Measurements from ENCODE around the gene PIK3R3.
"Not testable (repeated sequence)": the region's sequence is repeated elsewhere in the genome, so short reads cannot be mapped to it uniquely, and the experiment has no call there.

PIK3R3 gene

GRCh38 chr1:46097149-46097472 lies 35.3 kb downstream of the PIK3R3 start:
- TF ChIP-seq, protein P1, sequence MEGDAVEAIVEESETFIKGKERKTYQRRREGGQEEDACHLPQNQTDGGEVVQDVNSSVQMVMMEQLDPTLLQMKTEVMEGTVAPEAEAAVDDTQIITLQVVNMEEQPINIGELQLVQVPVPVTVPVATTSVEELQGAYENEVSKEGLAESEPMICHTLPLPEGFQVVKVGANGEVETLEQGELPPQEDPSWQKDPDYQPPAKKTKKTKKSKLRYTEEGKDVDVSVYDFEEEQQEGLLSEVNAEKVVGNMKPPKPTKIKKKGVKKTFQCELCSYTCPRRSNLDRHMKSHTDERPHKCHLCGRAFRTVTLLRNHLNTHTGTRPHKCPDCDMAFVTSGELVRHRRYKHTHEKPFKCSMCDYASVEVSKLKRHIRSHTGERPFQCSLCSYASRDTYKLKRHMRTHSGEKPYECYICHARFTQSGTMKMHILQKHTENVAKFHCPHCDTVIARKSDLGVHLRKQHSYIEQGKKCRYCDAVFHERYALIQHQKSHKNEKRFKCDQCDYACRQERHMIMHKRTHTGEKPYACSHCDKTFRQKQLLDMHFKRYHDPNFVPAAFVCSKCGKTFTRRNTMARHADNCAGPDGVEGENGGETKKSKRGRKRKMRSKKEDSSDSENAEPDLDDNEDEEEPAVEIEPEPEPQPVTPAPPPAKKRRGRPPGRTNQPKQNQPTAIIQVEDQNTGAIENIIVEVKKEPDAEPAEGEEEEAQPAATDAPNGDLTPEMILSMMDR (conservative IDR thresholded peaks at IDR 0.05; ENCODE audit: control insufficient read depth, insufficient read depth, low read depth, low read length), result no peak
- DNase-seq (ENCODE audit: low read depth), result no peak
- H3K4me3 ChIP-seq (ENCODE audit: control insufficient read depth, low read depth, low read length), result no peak overlapping the region

DNA sequence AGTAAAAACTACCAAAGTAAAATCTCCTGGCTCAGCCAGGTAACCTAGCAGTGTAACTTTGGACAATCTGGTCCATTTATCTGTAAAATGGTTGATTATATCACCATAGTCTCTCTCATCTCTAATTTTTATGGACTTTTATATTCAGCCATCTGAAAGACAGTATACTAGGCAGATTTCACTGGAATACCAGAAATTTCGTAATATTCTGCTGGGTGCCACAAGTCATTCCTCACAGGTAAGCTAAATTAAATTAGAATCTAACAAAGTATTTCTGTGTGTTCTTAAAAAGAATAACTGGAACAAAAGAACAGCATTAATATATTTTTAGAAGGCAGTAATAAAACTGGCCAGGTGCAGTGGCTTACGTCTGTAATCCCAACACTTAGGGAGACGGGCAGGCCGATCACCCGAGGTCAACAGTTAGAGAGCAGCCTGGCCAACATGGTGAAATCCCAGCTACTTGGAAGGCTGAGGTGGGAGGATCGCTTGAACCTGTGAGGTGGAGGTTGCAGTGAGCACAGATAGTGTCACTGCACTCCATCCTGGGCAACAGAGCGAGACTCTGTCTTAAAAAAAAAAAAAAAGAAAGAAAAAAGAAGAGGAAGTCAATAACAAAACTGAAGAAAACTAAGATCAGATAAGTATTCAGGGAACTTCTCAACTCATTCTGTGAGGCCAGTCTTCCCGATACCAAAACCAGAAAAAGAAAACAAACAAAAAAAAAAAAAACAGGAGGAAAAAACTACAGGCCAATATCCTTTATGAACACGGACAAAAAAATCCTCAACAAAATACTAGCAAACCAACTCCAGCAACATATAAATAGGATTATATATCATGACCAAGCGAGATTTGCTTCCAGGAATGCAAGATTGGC lies 35.9 kb downstream of the PIK3R3 start:
- no peak for DNase-seq (ENCODE audit: low read depth)
- H3K4me3 ChIP-seq (ENCODE audit: control insufficient read depth, low read depth, low read length), result no peak overlapping the region
- TF ChIP-seq, protein P1 (conservative IDR thresholded peaks at IDR 0.05; ENCODE audit: control insufficient read depth, insufficient read depth, low read depth, low read length), result no peak

DNA sequence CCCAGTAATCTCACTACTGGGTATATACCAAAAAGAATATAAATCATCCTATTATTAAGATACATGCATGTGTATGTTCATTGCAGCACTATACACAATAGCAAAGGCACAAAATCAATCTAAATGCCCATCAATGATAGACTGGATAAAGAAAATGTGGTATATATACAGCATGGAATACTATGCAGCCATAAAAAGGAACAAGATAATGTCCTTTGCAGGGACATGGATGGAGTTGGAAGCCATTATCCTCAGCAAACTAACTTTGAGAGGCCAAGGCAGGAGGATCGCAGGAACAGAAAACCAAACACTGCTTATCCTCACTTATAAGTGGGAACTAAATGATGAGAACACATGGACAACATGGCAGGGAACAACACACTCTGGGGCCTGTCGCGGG lies 37.3 kb downstream of the PIK3R3 start:
- not testable (repeated sequence) for H3K4me3 ChIP-seq (ENCODE audit: control insufficient read depth, low read depth, low read length); DNase-seq (ENCODE audit: low read depth)

- no peak overlapping the region for H3K4me3 ChIP-seq (ENCODE audit: control insufficient read depth, low read depth, low read length)
- peak; percentile 47 for DNase-seq (ENCODE audit: low read depth)
- TF ChIP-seq, protein P1 (conservative IDR thresholded peaks at IDR 0.05; ENCODE audit: control insufficient read depth, insufficient read depth, low read depth, low read length), result no peak
These were observed 37.9 kb downstream of the PIK3R3 start for GRCh38 chr1:46094471-46095005.

GRCh38 chr1:46093832-46094231 lies 38.6 kb downstream of the PIK3R3 start:
- not testable (repeated sequence) for DNase-seq (ENCODE audit: low read depth); H3K4me3 ChIP-seq (ENCODE audit: control insufficient read depth, low read depth, low read length)

DNA sequence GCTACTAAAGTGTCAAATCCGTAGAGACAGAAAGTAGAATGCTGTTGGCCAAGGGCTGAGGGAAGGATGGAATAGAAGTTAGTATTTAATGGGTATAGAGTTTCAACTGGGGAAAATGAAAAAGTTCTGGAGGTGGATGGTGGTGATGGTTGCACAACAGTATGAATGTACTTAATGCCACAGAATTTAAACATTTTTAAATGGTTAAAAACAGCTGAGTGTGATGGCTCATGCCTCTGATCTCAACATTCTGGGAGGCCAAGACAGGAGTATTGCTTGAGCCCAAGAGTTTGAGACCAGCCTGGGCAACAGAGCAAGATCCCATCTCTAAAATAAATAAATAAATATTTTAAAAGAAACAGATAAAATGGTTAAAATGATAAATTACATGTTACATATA lies 44.5 kb downstream of the PIK3R3 start:
- TF ChIP-seq, protein P1 (conservative IDR thresholded peaks at IDR 0.05; ENCODE audit: control insufficient read depth, insufficient read depth, low read depth, low read length), result no peak
- DNase-seq (ENCODE audit: low read depth), result peak; percentile 58
- H3K4me3 ChIP-seq (ENCODE audit: control insufficient read depth, low read depth, low read length), result no peak overlapping the region

DNA sequence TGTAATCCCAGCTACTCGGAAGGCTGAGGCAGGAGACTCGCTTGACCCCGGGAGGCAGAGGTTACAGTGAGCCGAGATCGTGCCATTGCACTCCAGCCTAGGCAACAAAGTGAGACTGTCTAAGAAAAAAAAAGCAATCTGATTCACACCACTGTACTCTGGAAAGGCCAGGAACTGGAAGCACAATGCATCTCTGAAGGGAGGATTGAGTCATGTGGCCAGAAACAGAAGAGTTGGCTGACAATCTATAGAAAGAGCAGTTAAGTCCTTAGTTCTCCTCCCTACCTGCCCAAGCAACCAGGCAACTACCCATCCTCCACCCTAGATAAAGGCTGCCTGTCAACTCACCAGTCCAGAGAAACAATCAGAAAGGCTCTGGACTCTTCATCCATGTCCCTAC lies 45.9 kb downstream of the PIK3R3 start:
- H3K4me3 ChIP-seq (ENCODE audit: control insufficient read depth, low read depth, low read length), result no peak overlapping the region
- TF ChIP-seq, protein P1 (conservative IDR thresholded peaks at IDR 0.05; ENCODE audit: control insufficient read depth, insufficient read depth, low read depth, low read length), result no peak
- no peak for DNase-seq (ENCODE audit: low read depth)

Data from fibroblast of mammary gland (primary cell).